Stimulated activated naive B cell treated with anti-CD40 and anti-IgM and Interleukin-4, amounts not matched to agents 10 μg/mL and 1 μg/mL and 100 μg/mL, for 72 hours (primary cell): ENCODE measurements around the gene PALD1.

Experiments
- ATAC-seq, 2 donors: fragments of 150-1000 bp; cut with Tn5 transposase; replicated peaks; 2 replicates each; pipeline ENCODE4 v1.10.0; 2021; ENCODE audit warnings: moderate library complexity in 1 of 2
- DNase-seq: peaks from one replicate; pipeline ENCODE4 v3.0.0; 2021
- H3K27ac Mint-ChIP-seq: one replicate; pipeline ENCODE4 v1.8.0; 2022; ENCODE audit warnings: mild to moderate bottlenecking, mixed read lengths
- H3K27me3 Mint-ChIP-seq, 2 donors: one replicate each; pipeline ENCODE4 v1.8.0; 2022; ENCODE audit warnings: mixed read lengths in 2 of 2
- H3K36me3 Mint-ChIP-seq, 2 donors: one replicate each; pipeline ENCODE4 v1.8.0; 2022; ENCODE audit warnings: mixed read lengths in 2 of 2, mild to moderate bottlenecking in 1 of 2
- H3K4me1 Mint-ChIP-seq, 2 donors: one replicate each; pipeline ENCODE4 v1.8.0; 2022; ENCODE audit warnings: mixed read lengths in 2 of 2, mild to moderate bottlenecking in 1 of 2
- H3K4me3 Mint-ChIP-seq, 2 donors: one replicate each; pipeline ENCODE4 v1.8.0; 2022; ENCODE audit warnings: mild to moderate bottlenecking in 2 of 2, mixed read lengths in 2 of 2, moderate library complexity in 1 of 2
- H3K9me3 Mint-ChIP-seq, 2 donors: one replicate each; pipeline ENCODE4 v1.8.0; 2022; ENCODE audit warnings: mixed read lengths in 2 of 2, mild to moderate bottlenecking in 1 of 2

The PALD1 gene

DNA sequence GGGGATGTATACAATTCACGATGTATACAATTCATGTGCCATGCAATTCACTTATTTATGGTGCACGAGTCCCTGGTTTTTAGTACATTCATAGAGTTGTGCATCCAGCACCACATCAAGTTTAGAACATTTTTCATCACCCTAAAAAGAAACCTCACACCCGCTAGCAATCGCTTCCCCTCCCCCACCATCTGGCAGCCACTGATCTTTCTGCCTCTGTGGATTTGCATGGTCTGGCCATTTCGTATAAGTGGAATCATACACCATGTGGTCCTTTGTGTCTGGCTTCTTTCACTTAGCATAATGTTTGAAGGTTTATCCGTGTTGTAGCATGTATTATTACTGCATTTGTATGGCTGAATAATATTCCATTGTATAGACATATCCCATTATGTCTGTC lies 71.9 kb downstream of the PALD1 start:
- no peaks in the 10 kb centered on the region for H3K27me3 Mint-ChIP-seq
- H3K36me3 Mint-ChIP-seq, result peaks cover 0 to 3% of the 10 kb centered on the region in 2 donors
- H3K27ac Mint-ChIP-seq, result no peak overlapping the region
- no peak for DNase-seq
- peaks cover 0 to 1% of the 10 kb centered on the region in 2 donors for H3K4me1 Mint-ChIP-seq
- no peaks in the 10 kb centered on the region for H3K9me3 Mint-ChIP-seq
- no peak for ATAC-seq
- H3K4me3 Mint-ChIP-seq, result no peak overlapping the region

DNA sequence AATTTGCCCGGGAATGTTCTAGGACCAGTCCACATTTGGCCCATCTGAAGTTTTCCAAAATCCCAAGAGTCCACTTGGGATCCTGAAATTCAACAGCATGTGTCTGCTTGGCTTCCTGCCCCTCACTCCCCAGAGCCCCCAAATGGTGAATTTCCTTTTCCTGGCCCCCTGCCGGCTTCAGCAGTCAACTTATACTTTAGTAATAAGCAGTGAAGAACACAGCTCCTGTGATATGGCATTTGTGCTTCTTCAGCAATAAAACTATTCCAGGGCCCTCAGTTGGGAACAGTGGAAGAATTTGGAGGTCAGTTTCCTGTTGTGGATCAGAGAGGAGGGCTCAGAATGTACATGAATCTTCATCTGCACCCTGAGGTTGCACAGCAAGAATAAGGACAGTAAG lies 72.9 kb downstream of the PALD1 start:
- ATAC-seq (no peak), DNase-seq (no peak)
- Mint-ChIP-seq H3K4me1 (peaks cover 0 to 1% of the 10 kb centered on the region in 2 donors), H3K36me3 (peaks cover 0 to 3% of the 10 kb centered on the region in 2 donors), H3K27me3 (no peaks in the 10 kb centered on the region), H3K4me3 (no peak overlapping the region), H3K9me3 (no peaks in the 10 kb centered on the region), H3K27ac (no peak overlapping the region)

- Mint-ChIP-seq H3K36me3 (peaks cover 0 to 3% of the 10 kb centered on the region in 2 donors), H3K27ac (no peak overlapping the region), H3K4me3 (no peak overlapping the region), H3K9me3 (no peaks in the 10 kb centered on the region), H3K27me3 (no peaks in the 10 kb centered on the region), H3K4me1 (peaks cover 0 to 1% of the 10 kb centered on the region in 2 donors)
- DNase-seq (no peak), ATAC-seq (no peak)
These were observed 73.4 kb downstream of the PALD1 start for GRCh38 chr10:70551971-70552422.

DNA sequence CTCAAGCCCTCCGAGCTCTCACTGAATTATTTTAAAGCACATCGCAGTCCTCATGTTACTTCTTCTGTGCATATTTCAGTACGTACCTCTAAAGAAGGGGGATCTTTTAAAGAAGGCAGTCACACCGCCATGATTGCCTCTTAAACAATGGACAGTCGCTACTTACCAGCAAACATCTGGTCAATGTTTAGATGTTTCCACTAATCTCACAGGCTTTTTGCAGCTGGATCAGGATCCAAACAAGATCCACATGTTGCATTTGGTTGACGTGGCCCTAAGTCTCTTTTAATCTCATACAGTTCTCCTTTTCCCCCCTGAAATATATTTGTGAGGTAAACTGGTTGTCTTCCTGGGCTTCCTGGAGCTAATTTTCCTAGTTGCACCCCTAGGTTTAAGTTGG lies 74.0 kb downstream of the PALD1 start:
- Mint-ChIP-seq H3K4me1 (peaks cover 0 to 1% of the 10 kb centered on the region in 2 donors), H3K4me3 (no peak overlapping the region), H3K27ac (no peak overlapping the region), H3K27me3 (no peaks in the 10 kb centered on the region), H3K9me3 (no peaks in the 10 kb centered on the region), H3K36me3 (peaks cover 0 to 3% of the 10 kb centered on the region in 2 donors)
- ATAC-seq (no peak), DNase-seq (no peak)

- no peak overlapping the region for H3K4me3 Mint-ChIP-seq
- ATAC-seq (no peak), DNase-seq (no peak)
- peaks cover 9 to 13% of the 10 kb centered on the region in 2 donors for H3K4me1 Mint-ChIP-seq
- H3K27me3 Mint-ChIP-seq, result peaks cover 0 to 8% of the 10 kb centered on the region in 2 donors
- no peak overlapping the region for H3K27ac Mint-ChIP-seq
- no peaks in the 10 kb centered on the region for H3K9me3 Mint-ChIP-seq
- H3K36me3 Mint-ChIP-seq, result peaks cover 0 to 3% of the 10 kb centered on the region in 2 donors
These were observed 76.8 kb downstream of the PALD1 start for GRCh38 chr10:70555371-70555770.

DNA sequence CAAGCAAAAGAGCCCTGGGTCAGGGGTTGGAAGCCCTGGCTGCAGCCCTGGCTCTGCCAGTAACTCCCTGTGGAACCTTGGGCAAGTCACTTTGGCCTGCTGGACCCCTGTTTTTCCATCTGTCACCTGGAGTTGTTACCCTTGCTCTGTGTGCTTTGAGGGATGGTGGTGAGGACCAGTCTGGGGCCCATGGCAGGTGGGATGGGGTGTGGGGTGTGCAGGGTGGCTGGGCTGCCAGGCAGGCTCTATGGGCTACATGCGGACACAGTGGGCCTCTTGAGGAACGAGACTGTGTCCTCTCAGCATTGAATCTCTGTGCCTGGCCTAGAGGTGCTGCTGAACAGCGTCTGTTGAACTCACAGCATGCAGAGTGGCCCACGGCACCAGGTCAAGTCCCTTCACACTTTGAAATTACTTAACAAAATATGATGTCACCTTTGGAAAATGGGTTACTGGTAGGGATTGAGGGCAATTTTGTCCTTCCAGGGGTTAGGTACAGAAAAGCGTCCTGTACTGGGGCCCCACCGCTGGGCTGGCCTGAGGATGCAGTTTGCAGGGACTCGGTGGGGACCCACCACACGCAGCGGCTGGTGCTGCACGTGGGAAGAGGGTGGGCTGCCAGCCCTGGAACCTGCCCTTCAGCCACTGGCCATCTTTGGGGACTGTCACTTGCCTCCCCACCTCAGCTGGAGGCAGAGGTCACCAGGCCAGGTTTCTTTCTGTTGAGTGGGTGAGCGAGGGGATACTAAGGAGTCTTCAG lies 78.7 kb downstream of the PALD1 start:
- H3K4me1 Mint-ChIP-seq, result peaks cover 9 to 13% of the 10 kb centered on the region in 2 donors
- H3K9me3 Mint-ChIP-seq, result no peaks in the 10 kb centered on the region
- H3K27me3 Mint-ChIP-seq, result peaks cover 0 to 8% of the 10 kb centered on the region in 2 donors
- no peak overlapping the region for H3K27ac Mint-ChIP-seq
- no peak for ATAC-seq
- H3K4me3 Mint-ChIP-seq, result no peak overlapping the region
- peaks cover 0 to 3% of the 10 kb centered on the region in 2 donors for H3K36me3 Mint-ChIP-seq
- no peak for DNase-seq

DNA sequence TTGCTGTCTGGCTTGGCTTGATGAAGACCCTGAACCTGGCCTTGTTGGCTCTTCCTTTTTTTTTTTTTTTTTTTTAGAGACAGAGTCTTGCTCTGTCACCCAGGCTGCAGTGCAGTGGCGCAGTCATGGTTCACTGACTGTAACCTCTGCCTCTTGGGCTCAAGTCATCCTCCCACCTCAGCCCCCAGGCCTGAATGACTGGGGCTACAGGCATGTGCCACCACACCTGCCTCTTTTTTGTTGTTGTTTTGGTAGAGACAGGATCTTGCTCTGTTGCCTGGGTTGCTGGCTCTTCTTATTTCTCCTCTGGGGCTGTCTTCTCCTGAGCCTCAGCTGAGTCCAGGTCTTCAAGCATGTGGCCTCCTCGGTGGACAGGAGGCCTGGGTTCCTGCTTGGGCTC lies 79.3 kb downstream of the PALD1 start:
- Mint-ChIP-seq H3K4me1 (peaks cover 9 to 13% of the 10 kb centered on the region in 2 donors), H3K36me3 (peaks cover 0 to 3% of the 10 kb centered on the region in 2 donors), H3K4me3 (no peak overlapping the region), H3K9me3 (no peaks in the 10 kb centered on the region), H3K27me3 (peaks cover 0 to 8% of the 10 kb centered on the region in 2 donors), H3K27ac (no peak overlapping the region)
- ATAC-seq, result no peak
- no peak for DNase-seq

- Mint-ChIP-seq H3K27ac (no peak overlapping the region), H3K4me1 (peaks cover 9 to 13% of the 10 kb centered on the region in 2 donors), H3K27me3 (peaks cover 0 to 8% of the 10 kb centered on the region in 2 donors), H3K9me3 (no peaks in the 10 kb centered on the region), H3K36me3 (peaks cover 0 to under 1% of the 10 kb centered on the region in 2 donors), H3K4me3 (no peak overlapping the region)
- ATAC-seq (no peak), DNase-seq (no peak)
These were observed 79.7 kb downstream of the PALD1 start for GRCh38 chr10:70558295-70558694.

DNA sequence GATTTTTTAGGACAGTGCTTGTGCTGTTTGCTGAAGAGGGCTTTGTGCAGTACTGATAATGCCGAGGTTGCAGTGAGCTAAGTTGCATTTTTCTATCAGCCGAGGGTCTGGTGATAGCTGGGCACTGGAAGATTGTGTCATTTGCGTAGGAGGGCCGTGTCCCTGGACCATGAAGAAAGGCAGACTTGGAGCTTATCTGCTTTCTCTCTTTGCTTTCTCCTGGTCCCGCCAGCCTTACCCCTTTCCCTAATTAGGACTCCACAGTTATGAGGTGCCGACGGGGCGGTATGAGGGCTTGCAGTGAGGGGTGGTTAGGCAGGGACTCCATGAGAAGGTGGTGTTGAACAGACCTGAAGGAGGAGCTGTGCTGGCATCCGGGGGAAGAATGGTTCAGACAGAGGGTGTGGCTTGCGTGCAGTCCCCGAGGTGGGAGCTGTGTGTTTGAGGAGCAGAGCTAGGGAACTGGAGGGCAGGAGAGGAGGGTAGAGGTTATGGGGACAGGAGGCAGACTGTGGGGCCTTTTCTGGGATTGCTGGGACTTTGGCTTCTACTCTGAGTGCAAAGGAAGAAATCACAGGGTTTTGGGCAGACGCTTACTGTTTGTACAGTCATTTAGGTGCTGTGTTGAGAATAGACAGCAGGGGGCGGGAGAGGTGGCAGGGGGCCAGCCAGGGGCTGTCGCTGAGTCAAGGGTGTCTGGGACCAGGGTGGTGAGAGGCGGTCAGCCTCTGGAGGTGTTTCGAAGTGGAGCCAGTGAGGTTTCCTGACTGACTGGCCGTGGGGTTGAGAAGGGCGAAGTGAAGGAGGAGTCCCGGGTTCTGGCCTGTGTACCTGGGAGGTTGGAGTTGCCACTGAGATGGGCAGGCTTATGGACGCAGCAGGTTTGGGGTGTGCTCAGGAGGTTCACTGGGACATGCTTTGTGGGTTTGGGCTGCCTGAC lies 80.6 kb downstream of the PALD1 start:
- Mint-ChIP-seq H3K4me1 (peaks cover 9 to 13% of the 10 kb centered on the region in 2 donors), H3K9me3 (no peaks in the 10 kb centered on the region), H3K27ac (peak overlapping the region; percentile 84), H3K36me3 (no peaks in the 10 kb centered on the region), H3K4me3 (peak overlapping the region; percentile 73 to 74), H3K27me3 (peaks cover 0 to 8% of the 10 kb centered on the region in 2 donors)
- ATAC-seq, result peak; percentile 88 to 89
- DNase-seq, result peak; percentile 34

DNA sequence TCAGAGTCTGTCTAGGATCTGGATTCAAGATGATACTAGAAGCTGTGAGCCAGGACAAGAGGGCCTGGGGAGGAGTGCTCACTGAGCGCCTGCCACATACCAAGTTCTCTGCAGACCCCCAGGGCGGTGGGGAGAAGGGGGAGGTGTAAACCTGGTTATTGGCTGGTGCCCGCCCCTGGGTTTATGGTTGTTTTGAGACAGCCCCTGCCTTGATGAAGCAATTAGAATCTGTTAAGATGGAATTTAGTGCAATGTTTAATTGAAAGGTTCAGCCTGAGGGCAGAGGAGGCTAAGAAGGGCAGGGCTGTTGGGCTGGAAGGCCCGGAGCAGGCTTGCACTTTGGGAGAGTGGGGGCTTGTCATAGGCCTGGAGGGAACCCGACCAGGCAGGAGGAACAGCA lies 81.3 kb downstream of the PALD1 start:
- H3K27me3 Mint-ChIP-seq, result peaks cover 0 to 8% of the 10 kb centered on the region in 2 donors
- H3K9me3 Mint-ChIP-seq, result no peaks in the 10 kb centered on the region
- no peaks in the 10 kb centered on the region for H3K36me3 Mint-ChIP-seq
- DNase-seq (no peak), ATAC-seq (no peak)
- H3K27ac Mint-ChIP-seq, result no peak overlapping the region
- no peak overlapping the region for H3K4me3 Mint-ChIP-seq
- H3K4me1 Mint-ChIP-seq, result peaks cover 9 to 13% of the 10 kb centered on the region in 2 donors

DNA sequence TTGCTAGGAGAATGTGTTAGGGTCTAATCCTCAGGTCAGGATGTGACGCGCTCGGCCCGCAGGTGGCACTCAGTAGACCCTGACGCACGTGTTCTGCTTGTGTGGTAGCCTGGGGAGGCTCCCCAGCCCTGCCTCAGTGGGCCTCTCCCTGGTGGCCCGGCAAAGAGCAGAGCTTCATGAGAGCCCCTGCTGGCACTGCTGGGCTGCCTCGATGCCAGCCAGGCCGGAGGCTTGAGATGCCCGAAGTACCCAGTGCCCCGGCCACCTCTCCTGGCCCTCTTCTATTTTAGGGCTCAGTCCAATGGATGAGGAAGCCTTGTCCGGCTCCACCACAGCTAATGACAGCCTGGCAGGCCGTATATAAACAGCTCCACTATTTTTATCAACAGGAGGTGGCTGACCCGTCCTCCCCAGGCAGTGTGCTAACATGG lies 82.0 kb downstream of the PALD1 start:
- no peak overlapping the region for H3K27ac Mint-ChIP-seq
- no peak overlapping the region for H3K4me3 Mint-ChIP-seq
- DNase-seq (no peak), ATAC-seq (no peak)
- H3K4me1 Mint-ChIP-seq, result peaks cover 14 to 17% of the 10 kb centered on the region in 2 donors
- no peaks in the 10 kb centered on the region for H3K9me3 Mint-ChIP-seq
- H3K27me3 Mint-ChIP-seq, result peaks cover 0 to 8% of the 10 kb centered on the region in 2 donors
- no peaks in the 10 kb centered on the region for H3K36me3 Mint-ChIP-seq

GRCh38 chr10:70561070-70561469 lies 82.5 kb downstream of the PALD1 start:
- no peaks in the 10 kb centered on the region for H3K36me3 Mint-ChIP-seq
- DNase-seq (no peak), ATAC-seq (no peak)
- H3K4me1 Mint-ChIP-seq, result peaks cover 16 to 18% of the 10 kb centered on the region in 2 donors
- H3K9me3 Mint-ChIP-seq, result no peaks in the 10 kb centered on the region
- H3K27me3 Mint-ChIP-seq, result peaks cover 0 to 8% of the 10 kb centered on the region in 2 donors
- H3K4me3 Mint-ChIP-seq, result no peak overlapping the region
- H3K27ac Mint-ChIP-seq, result no peak overlapping the region

DNA sequence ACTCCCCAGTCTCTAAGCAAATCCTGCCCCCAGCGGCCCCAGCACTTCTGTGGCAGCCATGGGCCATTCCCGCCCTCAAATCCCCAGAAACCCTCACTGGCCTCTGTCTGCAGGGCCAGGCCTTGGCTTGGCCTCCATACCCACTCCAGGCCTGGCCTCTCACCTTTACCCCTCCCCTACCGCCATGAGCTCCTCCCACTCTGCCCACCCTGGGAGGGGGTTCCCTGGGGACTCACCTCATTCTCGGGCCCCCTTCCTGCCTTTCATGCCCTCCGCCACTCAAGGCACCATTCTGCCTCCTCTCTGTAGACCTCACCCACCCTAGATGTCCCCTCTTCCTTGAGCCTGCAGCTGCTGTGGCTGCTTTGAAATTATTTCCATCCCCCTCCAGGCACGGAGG lies 83.0 kb downstream of the PALD1 start:
- Mint-ChIP-seq H3K4me1 (peaks cover 16 to 18% of the 10 kb centered on the region in 2 donors), H3K9me3 (no peaks in the 10 kb centered on the region), H3K27ac (no peak overlapping the region), H3K36me3 (no peaks in the 10 kb centered on the region), H3K27me3 (peaks cover 0 to 8% of the 10 kb centered on the region in 2 donors), H3K4me3 (no peak overlapping the region)
- ATAC-seq, result no peak
- no peak for DNase-seq

GRCh38 chr10:70562036-70562755 lies 83.6 kb downstream of the PALD1 start:
- DNase-seq, result no peak
- no peak overlapping the region for H3K4me3 Mint-ChIP-seq
- H3K27ac Mint-ChIP-seq, result no peak overlapping the region
- ATAC-seq, result no peak
- peaks cover 16 to 18% of the 10 kb centered on the region in 2 donors for H3K4me1 Mint-ChIP-seq
- no peaks in the 10 kb centered on the region for H3K36me3 Mint-ChIP-seq
- no peaks in the 10 kb centered on the region for H3K9me3 Mint-ChIP-seq
- H3K27me3 Mint-ChIP-seq, result peaks cover 0 to 8% of the 10 kb centered on the region in 2 donors
